HK-2 (cell line): ENCODE results near the gene DCHS2.
"Not testable (repeated sequence)": the region's sequence is repeated elsewhere in the genome, so short reads cannot be mapped to it uniquely, and the experiment has no call there.

Experiments used
- DNase-seq: peaks from one replicate; pipeline ENCODE4 v3.0.0-alpha.2; 2018; ENCODE audit not compliant: unreplicated experiment

The DCHS2 gene

DNA sequence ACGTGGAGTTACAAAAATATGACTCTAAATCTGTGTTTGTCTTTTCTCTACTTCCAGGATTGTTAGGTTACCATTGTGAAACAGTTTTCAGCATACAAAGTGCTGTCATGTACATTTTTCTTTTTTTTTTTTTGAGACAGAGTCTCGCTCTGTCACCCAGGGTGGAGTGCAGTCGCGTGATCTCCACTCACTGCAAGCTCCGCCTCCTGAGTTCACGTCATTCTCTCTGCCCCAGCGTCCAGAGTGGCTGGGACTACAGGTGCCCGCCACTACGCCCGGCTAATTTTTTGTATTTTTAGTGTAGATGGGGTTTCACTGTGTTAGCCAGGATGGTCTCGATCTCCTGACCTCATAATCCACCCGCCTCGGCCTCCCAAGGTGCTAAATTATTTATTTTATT lies 274.2 kb downstream of the DCHS2 start:
- not testable (repeated sequence) for DNase-seq

DNA sequence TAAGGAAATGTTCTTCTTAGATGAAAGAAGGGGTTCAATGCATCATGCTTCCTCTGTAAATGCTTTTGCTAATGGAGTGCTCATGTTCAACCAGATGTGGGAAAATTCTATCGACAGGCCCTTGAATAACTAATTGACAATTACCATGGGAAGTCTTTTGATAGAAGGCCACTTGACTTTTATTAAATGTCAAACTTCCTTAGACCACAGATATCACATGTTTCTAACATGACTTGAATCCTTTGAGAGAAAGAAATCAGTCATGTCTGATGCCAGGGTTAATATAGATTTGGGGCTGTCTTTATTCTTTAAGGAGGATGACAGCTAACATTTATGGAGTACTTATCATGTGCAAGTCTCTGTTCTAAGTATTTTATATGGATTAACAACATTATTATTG lies 280.1 kb downstream of the DCHS2 start:
- no peak for DNase-seq

DNA sequence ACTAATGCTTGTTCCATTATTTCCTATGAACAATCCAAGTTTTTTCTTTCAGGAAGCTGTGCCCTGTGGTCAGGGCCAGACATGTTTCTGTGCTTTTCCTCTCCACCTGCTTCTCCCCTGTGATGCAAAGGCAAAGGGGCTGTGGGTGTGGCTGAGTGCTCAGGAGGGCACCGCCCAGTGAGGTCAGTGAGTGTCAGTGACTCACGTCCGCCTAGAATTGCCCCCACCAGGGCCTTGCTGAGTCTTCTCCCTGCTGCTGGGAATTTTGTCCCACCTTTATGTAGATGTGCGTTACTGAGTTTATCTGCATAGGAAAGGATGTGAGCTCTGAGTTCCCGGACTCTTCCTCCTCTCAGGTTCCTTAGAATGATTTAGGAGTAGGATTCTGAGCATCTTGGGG lies 283.2 kb downstream of the DCHS2 start:
- no peak for DNase-seq

DNA sequence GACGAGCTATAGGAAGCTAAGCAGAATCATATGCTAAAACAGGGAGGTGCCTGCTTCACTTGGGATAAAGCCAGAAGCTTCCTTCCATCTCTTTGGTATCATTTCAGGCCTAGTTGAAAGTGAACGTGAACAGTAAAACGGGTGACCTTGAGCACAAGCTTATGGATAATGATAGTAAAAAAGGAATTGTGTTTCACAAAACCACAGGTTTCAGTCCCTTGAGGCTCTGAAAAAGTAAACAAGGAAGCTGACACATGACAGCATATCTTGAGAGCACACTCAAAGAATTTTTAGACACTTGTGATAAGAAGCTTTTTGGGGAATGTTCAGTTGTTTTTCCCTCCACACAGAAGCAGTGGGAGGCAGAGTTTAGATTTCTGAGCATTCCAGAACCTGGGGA lies 286.1 kb downstream of the DCHS2 start:
- no peak for DNase-seq

DNA sequence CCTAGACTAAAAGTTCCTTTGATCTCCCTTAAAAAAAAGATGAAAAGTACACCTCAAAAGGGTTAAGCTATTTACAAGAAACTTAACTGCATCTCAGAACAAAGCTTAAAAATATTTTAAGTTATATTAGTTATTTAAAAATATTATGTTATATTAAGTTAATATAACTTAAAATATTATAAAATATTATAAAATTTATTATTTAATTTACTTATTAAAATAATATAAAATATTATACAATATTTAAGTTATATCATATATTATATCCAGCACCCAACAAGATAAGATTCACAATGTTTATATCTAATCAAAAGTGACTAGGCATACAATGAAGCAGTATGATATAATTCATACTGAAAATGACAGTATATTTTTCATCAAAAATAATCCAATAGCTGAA lies 296.9 kb downstream of the DCHS2 start:
- no peak for DNase-seq

DNA sequence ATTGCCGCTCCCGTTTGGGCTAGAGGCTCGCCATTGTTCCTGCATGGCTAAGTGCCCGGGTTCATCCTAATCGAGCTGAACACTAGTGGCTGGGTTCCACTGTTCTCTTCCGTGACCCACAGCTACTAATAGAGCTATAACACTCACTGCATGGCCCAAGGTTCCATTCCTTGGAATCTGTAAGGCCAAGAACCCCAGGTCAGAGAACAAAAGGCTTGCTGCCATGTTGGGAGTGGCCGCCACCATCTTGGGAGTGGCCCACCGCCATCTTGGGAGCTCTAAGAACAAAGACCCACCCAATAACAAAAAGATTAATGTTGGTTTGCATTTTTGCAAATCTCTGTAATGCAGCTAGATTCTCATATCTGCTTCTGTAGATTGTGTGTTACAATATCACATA lies 299.0 kb downstream of the DCHS2 start:
- no peak for DNase-seq

DNA sequence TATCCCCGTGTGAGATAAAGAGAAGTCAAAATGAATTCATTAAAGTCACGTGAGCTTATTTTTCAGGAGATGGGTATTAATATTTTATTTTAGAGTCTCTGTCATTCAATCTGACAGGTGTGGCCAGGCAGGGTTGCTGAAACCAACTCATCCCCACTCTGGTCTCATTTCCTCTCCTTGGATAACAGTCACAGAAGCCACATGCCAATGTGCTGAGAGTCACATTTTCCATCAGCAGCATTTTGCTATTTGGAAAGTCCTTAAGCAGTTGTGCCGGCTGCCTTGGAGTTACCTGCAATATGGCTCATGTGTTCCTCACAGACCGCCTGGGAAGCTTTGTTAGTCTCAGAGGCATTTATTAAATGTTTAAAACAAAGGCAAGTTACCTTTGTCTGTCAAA lies 302.3 kb downstream of the DCHS2 start:
- no peak for DNase-seq

DNA sequence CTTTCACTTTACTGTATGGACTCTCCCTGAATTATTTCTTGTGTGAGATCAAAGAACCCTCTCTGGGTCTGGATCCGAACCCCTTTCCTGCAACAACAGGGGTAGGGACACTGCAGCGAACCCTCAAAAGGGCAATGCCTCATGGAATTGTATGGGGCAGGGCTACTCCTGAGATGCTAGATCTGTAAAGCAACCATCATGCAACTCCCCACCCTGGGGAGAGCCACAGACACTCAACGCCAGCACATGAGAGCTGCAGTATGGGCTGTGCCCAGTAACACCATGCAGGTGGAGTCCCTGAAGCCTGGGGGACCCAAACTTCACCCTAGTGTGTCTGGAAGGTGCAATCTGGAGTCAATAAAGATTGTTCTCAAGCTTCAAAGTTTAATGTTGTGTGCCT lies 304.7 kb downstream of the DCHS2 start:
- DNase-seq = no peak

DNA sequence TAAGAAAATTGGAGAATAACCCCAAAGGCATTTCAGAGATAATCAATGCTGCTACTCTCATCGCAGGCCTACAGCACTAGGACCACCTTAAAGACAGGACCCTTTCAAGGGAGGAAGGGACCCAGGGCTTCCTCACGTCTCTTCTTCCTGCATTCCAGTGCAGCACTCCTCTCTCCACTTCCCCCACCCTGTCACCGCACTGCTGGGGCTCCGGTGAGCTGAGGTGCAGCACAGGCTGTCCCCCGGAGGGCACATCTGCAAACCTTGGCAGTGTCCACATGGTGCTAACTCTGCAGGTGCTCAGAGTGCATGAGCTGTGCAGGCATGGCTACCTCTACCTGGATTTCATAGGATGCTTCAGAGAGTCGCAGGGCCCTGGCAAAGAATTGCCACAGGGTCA lies 305.6 kb downstream of the DCHS2 start:
- DNase-seq = no peak

DNA sequence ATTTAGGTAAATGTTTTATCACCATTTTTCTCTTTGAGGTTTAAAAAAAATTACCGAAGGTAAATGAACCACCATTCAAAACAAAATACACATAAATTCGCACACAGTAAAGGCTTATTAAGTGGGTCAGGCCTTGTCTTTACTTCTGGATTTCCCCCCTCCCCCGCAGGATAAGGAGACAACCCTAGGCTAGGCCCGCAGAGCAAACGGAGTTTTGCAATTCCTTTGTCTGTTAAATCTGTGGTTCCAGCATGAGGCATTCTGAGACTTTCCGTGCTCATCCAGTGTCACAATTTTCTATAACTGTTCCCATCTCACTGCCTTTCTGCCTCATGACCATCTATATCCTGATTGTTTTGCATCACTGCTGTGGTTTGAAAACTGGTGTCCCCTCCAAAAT lies 307.4 kb downstream of the DCHS2 start:
- no peak for DNase-seq

DNA sequence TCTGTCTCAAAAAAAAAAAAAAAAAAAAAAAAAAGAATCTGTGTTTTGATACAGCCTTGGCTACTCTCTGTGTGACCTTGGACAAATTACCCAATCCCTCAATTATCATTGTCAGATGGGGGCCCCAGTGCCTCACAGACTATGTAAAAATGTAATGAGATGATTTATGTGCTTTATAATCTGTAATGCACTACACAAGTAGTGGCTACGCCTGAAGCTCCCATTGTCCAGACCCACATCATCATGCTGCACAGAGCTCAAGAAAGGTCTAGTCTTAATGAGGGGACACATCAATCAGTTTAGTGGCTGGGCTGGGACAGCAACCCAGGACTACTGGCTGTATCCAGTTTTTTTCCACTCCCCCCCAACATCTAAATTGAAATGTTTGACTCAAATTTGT lies 308.3 kb downstream of the DCHS2 start:
- DNase-seq = no peak
